B cell (primary cell): Measurements from ENCODE around the gene IPO4. TPM values are rescaled to one million over a fixed set of nuclear protein-coding genes. Genes with fewer than 3 reads are reported as not detected.

ENCODE experiments used
- ATAC-seq: fragments of 200-7000 bp; cut with Tn5 transposase; one replicate; pipeline ENCODE4 v1.10.0; 2021; ENCODE audit warnings: low read depth, mild to moderate bottlenecking, moderate number of reproducible peaks, moderate library complexity
- CTCF ChIA-PET: fragments of 350-600 bp; sonication (Branson Sonifier 250); formaldehyde crosslinking; loops from one replicate; lab custom pipeline; 2021; ENCODE audit warnings: antibody characterized with exemption, inconsistent platforms; lab: Charles Lee
- POLR2A ChIA-PET: fragments of 350-600 bp; sonication (Branson Sonifier 250); formaldehyde crosslinking; loops from one replicate; lab custom pipeline; 2021; ENCODE audit warnings: antibody characterized with exemption; lab: Charles Lee
- DNase-seq: peaks from one replicate; pipeline ENCODE4 v3.0.0; 2013
- H2AFZ ChIP-seq: 2 replicates; pipeline ENCODE4 v1.6.1; 2012; ENCODE audit warnings: mild to moderate bottlenecking, low read depth, low read length; ENCODE audit not compliant: insufficient read depth, poor library complexity, severe bottlenecking
- H3K27ac ChIP-seq, 2 donors: 1 replicate in 1 of 2; 2 replicates in 1 of 2; pipeline ENCODE4 v1.5.1; 2012 to 2013; ENCODE audit warnings: low read length in 2 of 2, mild to moderate bottlenecking in 2 of 2, moderate library complexity in 1 of 2
- H3K27me3 ChIP-seq, 4 experiments: fragments of 200-600 bp in 1 of 4; sonication (generic) in 1 of 4; replicated peaks in 1 of 4; 1 replicate in 2 of 4; 2 replicates in 2 of 4; pipeline versions ENCODE4 v1.6.1 to v1.7.0; 2013 to 2016; ENCODE audit warnings: low read length in 3 of 4, mild to moderate bottlenecking in 2 of 4, mixed read lengths in 1 of 4, moderate library complexity in 1 of 4; ENCODE audit not compliant: insufficient read depth in 4 of 4, control insufficient read depth in 3 of 4; ENCODE audit errors: control extremely low read depth in 1 of 4
- H3K36me3 ChIP-seq, 2 experiments: replicated peaks in 1 of 2; 1 replicate in 1 of 2; 2 replicates in 1 of 2; pipeline versions ENCODE4 v1.6.1 to v1.7.1; 2013; ENCODE audit warnings: low read length in 1 of 2; ENCODE audit not compliant: insufficient read depth in 2 of 2, control insufficient read depth in 1 of 2; ENCODE audit errors: control extremely low read depth in 1 of 2, extremely low read depth in 1 of 2
- H3K4me1 ChIP-seq, 2 donors: fragments of 200-600 bp in 1 of 2; sonication (generic) in 1 of 2; 1 replicate in 1 of 2; 2 replicates in 1 of 2; pipeline versions ENCODE4 v1.5.1 to v1.6.1; 2013 to 2017; ENCODE audit warnings: low read length in 2 of 2; ENCODE audit not compliant: control insufficient read depth in 2 of 2, insufficient read depth in 2 of 2
- H3K4me2 ChIP-seq: replicated peaks from 2 replicates; pipeline ENCODE3; 2012; ENCODE audit warnings: mild to moderate bottlenecking, low read depth, low read length; ENCODE audit not compliant: poor library complexity, severe bottlenecking
- H3K4me3 ChIP-seq, 5 experiments: fragments of 200-600 bp in 1 of 5; sonication (generic) in 1 of 5; 1 replicate in 3 of 5; 2 replicates in 2 of 5; pipeline versions ENCODE4 v1.5.1 to v1.7.0; 2011 to 2016; ENCODE audit warnings: low read length in 4 of 5, mild to moderate bottlenecking in 4 of 5, low read depth in 2 of 5, control low read depth in 1 of 5, moderate library complexity in 1 of 5; ENCODE audit not compliant: insufficient read depth in 1 of 5; ENCODE audit errors: control extremely low read depth in 1 of 5, extremely low read depth in 1 of 5
- H3K79me2 ChIP-seq: fragments of 200-600 bp; sonication (generic); one replicate; pipeline ENCODE4 v1.6.0; 2016; ENCODE audit warnings: low read length; ENCODE audit not compliant: control insufficient read depth, insufficient read depth
- H3K9ac ChIP-seq: fragments of 200-600 bp; sonication (generic); 2 replicates; pipeline ENCODE4 v1.6.1; 2017; ENCODE audit warnings: mild to moderate bottlenecking, low read length, moderate library complexity
- H3K9me3 ChIP-seq, 3 donors: one replicate each; pipeline versions ENCODE4 v1.6.1 to v1.7.1; 2013; ENCODE audit warnings: low read length in 2 of 3; ENCODE audit not compliant: control insufficient read depth in 2 of 3, insufficient read depth in 1 of 3; ENCODE audit errors: control extremely low read depth in 1 of 3
- H4K20me1 ChIP-seq: 2 replicates; pipeline ENCODE4 v1.6.0; 2012; ENCODE audit warnings: mild to moderate bottlenecking, low read length; ENCODE audit not compliant: insufficient read depth, control insufficient read depth, poor library complexity, severe bottlenecking
- H3K27ac Mint-ChIP-seq: one replicate; pipeline ENCODE4 v1.8.0; 2021; ENCODE audit warnings: mixed read lengths
- H3K27me3 Mint-ChIP-seq: one replicate; pipeline ENCODE4 v1.8.0; 2021; ENCODE audit warnings: mixed read lengths
- H3K4me1 Mint-ChIP-seq: one replicate; pipeline ENCODE4 v1.8.0; 2021; ENCODE audit warnings: mixed read lengths
- H3K4me3 Mint-ChIP-seq: one replicate; pipeline ENCODE4 v1.8.0; 2021; ENCODE audit warnings: mixed read lengths
- H3K9me3 Mint-ChIP-seq: one replicate; pipeline ENCODE4 v1.8.0; 2022; ENCODE audit warnings: mixed read lengths; ENCODE audit not compliant: insufficient read depth
- CTCF ChIP-seq: fragments of 200-600 bp; IDR thresholded peaks from one replicate; pipeline ENCODE4 v1.8.0; 2022; ENCODE audit warnings: antibody characterized with exemption, mild to moderate bottlenecking
- EZH2 ChIP-seq: IDR thresholded peaks from 2 replicates; pipeline ENCODE4 v1.6.1; 2012; ENCODE audit warnings: borderline replicate concordance, low read depth, mild to moderate bottlenecking, moderate library complexity, low read length; ENCODE audit not compliant: insufficient read depth, poor library complexity, severe bottlenecking
- WGBS: methylation state at CpG from one replicate; pipeline ENCODE4 v1.1.5; 2013; ENCODE audit warnings: missing lambda C conversion rate; ENCODE audit not compliant: insufficient coverage; 5-methylcytosine and 5-hydroxymethylcytosine counted together
- intact Hi-C: fragments of 100-400 bp; cut with micrococcal nuclease; formaldehyde crosslinking; loops from one replicate; pipeline ENCODE4 v1.10.0; 2022
- polyA plus RNA-seq: library from polyadenylated mRNA; depleted of rRNA; stranded (reverse); fragments of >200 nt; gene quantifications from 2 replicates; pipeline ENCODE4 v1.2.3, GENCODE V29; 2012
- total RNA-seq, 2 donors: library from RNA; stranded (reverse); fragments of 120-200 nt in 1 of 2; gene quantifications; 1 replicate in 1 of 2; 2 replicates in 1 of 2; pipeline versions ENCODE4 v1.2.3 to v1.2.4, GENCODE V29; 2013 to 2022

Gene IPO4
- total and polyA plus RNA-seq, 2 donors (not counting 1 experiment from before 2014, with no cell fraction given): 28.3 to 35.0 TPM

GRCh38 chr14:24195186-24196070 lies 6.8 kb upstream of the IPO4 start, which contains the start of gene TM9SF1:
TSS of gene TM9SF1 (minus strand) at chr14:24195441. CDS start at chr14:24195019, 422 bp downstream.
- Mint-ChIP-seq H3K4me3 (peak within 1 kb of the TSS; percentile 89), H3K27ac (peak within 1 kb of the TSS; percentile 99), H3K4me1 (peaks cover 49% of the 10 kb centered on the region), H3K9me3 (no peaks in the 10 kb centered on the region), H3K27me3 (no peaks in the 10 kb centered on the region)
- H3K4me1 ChIP-seq: peaks cover 25 to 26% of the 10 kb centered on the region in 2 donors
- TF ChIP-seq CTCF (no peak), EZH2 (no peak)
- H3K4me3 ChIP-seq: peak within 1 kb of the TSS; percentile 82 to 99 (median 83)
- DNase-seq (peak; percentile 96), ATAC-seq (peak; percentile 90)
- POLR2A ChIA-PET: interaction anchor here (0.7 to 3.6 kb wide), 15 partner anchors 9 to 235 kb away, joined by 3 to 64 read pairs (median 6); partner anchors contain the start of genes CBLN3, CHMP4A, DCAF11 and EMC9
- WGBS: under 1% methylated on average over 89 of the region's 89 CpGs
- intact Hi-C loops: loop anchor here (1.0 to 5.0 kb wide), 10 partner anchors 7 to 181 kb away; partner anchors contain the start of genes CHMP4A, DHRS1, EMC9 and GMPR2
- no peaks in the 10 kb centered on the region for H3K9me3 ChIP-seq
- peak within 1 kb of the TSS; percentile 88 for H2AFZ ChIP-seq
- H3K27ac ChIP-seq: peak within 1 kb of the TSS; percentile 98 to 99
- H3K9ac ChIP-seq: peak within 1 kb of the TSS; percentile 97
- peaks cover 0 to 15% of the 10 kb centered on the region in 2 experiments for H3K36me3 ChIP-seq
- H3K27me3 ChIP-seq: no peaks in the 10 kb centered on the region
- CTCF ChIA-PET: interaction anchor here (0.5 to 3.5 kb wide), 19 partner anchors 12 to 242 kb away, joined by 3 to 21 read pairs (median 4); partner anchors contain the start of genes CHMP4A, CIDEB, IRF9 and MDP1
- peaks cover 70% of the 10 kb centered on the region for H3K79me2 ChIP-seq
- H4K20me1 ChIP-seq: no peaks in the 10 kb centered on the region
- peak within 1 kb of the TSS; percentile 91 for H3K4me2 ChIP-seq
